Esophagus muscularis mucosa (tissue), 4 donors: ENCODE results near the gene SLC16A3. TPM values are rescaled to one million over a fixed set of nuclear protein-coding genes. Genes with fewer than 3 reads are reported as not detected.

Source experiments
- DNase-seq: peaks from one replicate; pipeline ENCODE4 v3.0.0-alpha.2; 2017; ENCODE audit errors: extremely low spot score
- H3K27ac ChIP-seq, 4 donors: fragments of 200-600 bp; sonication (generic); replicated peaks in 1 of 4; 1 replicate in 3 of 4; 2 replicates in 1 of 4; pipeline ENCODE4 v1.5.1; 2016 to 2019; ENCODE audit warnings: mild to moderate bottlenecking in 1 of 4
- H3K27me3 ChIP-seq, 4 donors: fragments of 200-600 bp; sonication (generic); one replicate each; pipeline versions ENCODE4 v1.5.1 to v1.6.0; 2016 to 2019
- H3K36me3 ChIP-seq, 4 donors: fragments of 200-600 bp; sonication (generic); one replicate each; pipeline ENCODE4 v1.5.1; 2016 to 2019
- H3K4me1 ChIP-seq, 4 donors: fragments of 200-600 bp; sonication (generic); one replicate each; pipeline ENCODE4 v1.5.1; 2016 to 2019
- H3K4me3 ChIP-seq, 4 donors: fragments of 200-600 bp; sonication (generic); 1 replicate in 2 of 4; 2 replicates in 2 of 4; pipeline ENCODE4 v1.5.1; 2016 to 2019; ENCODE audit warnings: mild to moderate bottlenecking in 4 of 4, moderate library complexity in 1 of 4
- H3K9me3 ChIP-seq, 4 donors: fragments of 200-600 bp; sonication (generic); 1 replicate in 3 of 4; 2 replicates in 1 of 4; pipeline ENCODE4 v1.5.1; 2016 to 2019
- CTCF ChIP-seq, 3 experiments: fragments of 200-600 bp in 2 of 3; fragments of 450-650 bp in 1 of 3; sonication (generic) in 2 of 3; IDR thresholded peaks; one replicate each; pipeline ENCODE4 v1.5.1; 2017 to 2019; ENCODE audit warnings: antibody characterized with exemption in 3 of 3, mild to moderate bottlenecking in 2 of 3, moderate library complexity in 1 of 3
- EP300 ChIP-seq: sonication (generic); formaldehyde crosslinking; IDR thresholded peaks from one replicate; pipeline ENCODE4 v1.6.1; 2017; ENCODE audit warnings: antibody characterized with exemption
- POLR2A ChIP-seq: fragments of 450-650 bp; IDR thresholded peaks from one replicate; pipeline ENCODE4 v1.6.1; 2017; ENCODE audit warnings: antibody characterized with exemption, moderate library complexity, mild to moderate bottlenecking, low read depth
- POLR2AphosphoS5 ChIP-seq, 2 donors: sonication (generic); formaldehyde crosslinking; IDR thresholded peaks; one replicate each; pipeline ENCODE4 v1.6.1; 2017; ENCODE audit warnings: antibody characterized with exemption in 2 of 2
- WGBS: methylation state at CpG from one replicate; pipeline ENCODE4 v1.1.5; 2018; 5-methylcytosine and 5-hydroxymethylcytosine counted together
- intact Hi-C: fragments of 100-400 bp; cut with DNase I; formaldehyde crosslinking; loops from one replicate; pipeline ENCODE4 v1.15.1; 2023
- total RNA-seq, 4 donors: library from RNA; depleted of rRNA; stranded (reverse); fragments of >200 nt; gene quantifications; one replicate each; pipeline versions ENCODE4 v1.1.0 to v1.2.1, GENCODE V29; 2016

SLC16A3 gene
- total RNA-seq, 4 donors from 2014 or later = 17.0 to 28.8 (median 23.4) TPM

- Histone ChIP-seq H3K27ac (peak overlapping the region; percentile 87 to 100 (median 100)), H3K4me3 (no peak overlapping the region), H3K36me3 (peaks cover 19 to 55% (median 36%) of the 10 kb centered on the region in 4 donors), H3K4me1 (peaks cover 78 to 90% (median 88%) of the 10 kb centered on the region in 4 donors), H3K27me3 (no peaks in the 10 kb centered on the region), H3K9me3 (no peaks in the 10 kb centered on the region)
- intact Hi-C loops = no loop called here
- TF ChIP-seq POLR2AphosphoS5 (IDR thresholded peaks at IDR 0.05) (no peak), EP300 (no peak), CTCF (IDR thresholded peaks at IDR 0.05) (no peak), POLR2A (no peak)
- no peak for DNase-seq
- WGBS = 79% methylated on average over 11 of the region's 13 CpGs
Measured at GRCh38 chr17:82269882-82270500, 41.1 kb downstream of the SLC16A3 start.

GRCh38 chr17:82270651-82271050 is 41.8 kb downstream of the SLC16A3 start:
- H3K4me3 ChIP-seq = no peak overlapping the region
- peaks cover 13 to 49% (median 29%) of the 10 kb centered on the region in 4 donors for H3K36me3 ChIP-seq
- no peak for DNase-seq
- no peaks in the 10 kb centered on the region for H3K27me3 ChIP-seq
- peak overlapping the region; percentile 87 to 100 (median 100) for H3K27ac ChIP-seq
- H3K9me3 ChIP-seq = no peaks in the 10 kb centered on the region
- 75% methylated on average over 12 of the region's 12 CpGs for WGBS
- intact Hi-C loops = no loop called here
- no peak for TF ChIP-seq POLR2AphosphoS5 (IDR thresholded peaks at IDR 0.05)
- no peak for TF ChIP-seq EP300
- TF ChIP-seq CTCF (IDR thresholded peaks at IDR 0.05) = no peak
- TF ChIP-seq POLR2A = no peak
- peaks cover 78 to 90% (median 86%) of the 10 kb centered on the region in 4 donors for H3K4me1 ChIP-seq

- no peak for DNase-seq
- H3K4me3 ChIP-seq = peak overlapping the region in 2 of 4 donors; percentile 99 to 100
- H3K36me3 ChIP-seq = peaks cover 8 to 41% (median 22%) of the 10 kb centered on the region in 4 donors
- H3K27ac ChIP-seq = peak overlapping the region; percentile 99 to 100 (median 100)
- 83% methylated on average over 6 of the region's 6 CpGs for WGBS
- H3K27me3 ChIP-seq = no peaks in the 10 kb centered on the region
- no peak for TF ChIP-seq POLR2AphosphoS5 (IDR thresholded peaks at IDR 0.05)
- TF ChIP-seq EP300 = no peak
- TF ChIP-seq POLR2A = no peak
- TF ChIP-seq CTCF (IDR thresholded peaks at IDR 0.05) = no peak
- peaks cover 72 to 82% (median 78%) of the 10 kb centered on the region in 4 donors for H3K4me1 ChIP-seq
- intact Hi-C loops = no loop called here
- no peaks in the 10 kb centered on the region for H3K9me3 ChIP-seq
Measured at GRCh38 chr17:82271401-82271800, 42.6 kb downstream of the SLC16A3 start.

GRCh38 chr17:82272495-82273326 is 43.9 kb downstream of the SLC16A3 start:
- Histone ChIP-seq H3K4me3 (peak overlapping the region; percentile 98 to 100 (median 100)), H3K4me1 (peaks cover 58 to 70% (median 65%) of the 10 kb centered on the region in 4 donors), H3K9me3 (no peaks in the 10 kb centered on the region), H3K36me3 (peaks cover 8 to 40% (median 24%) of the 10 kb centered on the region in 4 donors), H3K27me3 (no peaks in the 10 kb centered on the region), H3K27ac (peak overlapping the region; percentile 99 to 100 (median 100))
- intact Hi-C loops = no loop called here
- TF ChIP-seq CTCF (IDR thresholded peaks at IDR 0.05) = no peak
- TF ChIP-seq POLR2AphosphoS5 (IDR thresholded peaks at IDR 0.05) = peak; percentile 4 to 11
- WGBS = 2% methylated on average over 12 of the region's 57 CpGs
- DNase-seq = no peak
